Measurements from ENCODE around the gene SFT2D1. TPM values are rescaled to one million over a fixed set of nuclear protein-coding genes. Genes with fewer than 3 reads are reported as not detected.

SFT2D1 gene
- total RNA-seq, 4 donors from 2014 or later = 7.6 to 55.6 (median 39.7) TPM

DNA sequence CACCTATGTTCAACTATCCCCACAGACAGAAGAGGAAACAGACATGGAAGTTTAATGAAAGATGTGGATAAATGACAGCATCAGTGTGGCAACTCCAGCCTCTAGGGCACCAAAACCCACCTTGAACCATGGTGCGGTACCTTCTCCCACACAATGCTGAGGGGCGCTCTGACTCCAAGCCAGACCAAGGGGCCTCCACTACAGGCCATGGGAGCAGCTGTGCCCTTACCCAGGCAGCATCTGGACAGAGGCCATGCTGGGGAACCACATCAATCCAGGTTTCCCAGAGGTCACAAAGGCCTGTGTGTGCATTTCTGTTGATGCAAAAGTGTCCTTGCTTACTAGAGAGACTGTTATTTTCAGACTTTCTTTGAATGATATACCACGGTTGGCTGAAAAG, 38.2 kb downstream of the SFT2D1 start:
- Histone ChIP-seq H3K27ac (no peak overlapping the region), H3K9me3 (no peaks in the 10 kb centered on the region), H3K4me1 (peaks cover 0 to 20% (median 15%) of the 10 kb centered on the region in 4 donors), H3K27me3 (peaks cover 58% of the 10 kb centered on the region), H3K36me3 (no peaks in the 10 kb centered on the region), H3K4me3 (no peak overlapping the region)
- WGBS, 2 donors (ENCODE audit: low coverage in 1 of 2) = 80 to 82% methylated on average over 1 to 3 of the region's 3 CpGs
- DNase-seq = no peak
- in situ Hi-C loops (cut with MboI; ENCODE audit: low pct_ligation_motif_present in 1 of 4, low pct_unique_long_range_greater_than_20kb in 1 of 4, low sequenced_read_pairs in 3 of 4) = no loop called here
- intact Hi-C loops (cut with DNase I; ENCODE audit: low total_unique reads) = no loop called here
- TF ChIP-seq EP300 (IDR thresholded peaks at IDR 0.05; ENCODE audit: low read depth) (no peak), POLR2A (IDR thresholded peaks at IDR 0.05) (no peak), POLR2AphosphoS5 (IDR thresholded peaks at IDR 0.05) (no peak), CTCF (IDR thresholded peaks at IDR 0.05) (no peak)

DNA sequence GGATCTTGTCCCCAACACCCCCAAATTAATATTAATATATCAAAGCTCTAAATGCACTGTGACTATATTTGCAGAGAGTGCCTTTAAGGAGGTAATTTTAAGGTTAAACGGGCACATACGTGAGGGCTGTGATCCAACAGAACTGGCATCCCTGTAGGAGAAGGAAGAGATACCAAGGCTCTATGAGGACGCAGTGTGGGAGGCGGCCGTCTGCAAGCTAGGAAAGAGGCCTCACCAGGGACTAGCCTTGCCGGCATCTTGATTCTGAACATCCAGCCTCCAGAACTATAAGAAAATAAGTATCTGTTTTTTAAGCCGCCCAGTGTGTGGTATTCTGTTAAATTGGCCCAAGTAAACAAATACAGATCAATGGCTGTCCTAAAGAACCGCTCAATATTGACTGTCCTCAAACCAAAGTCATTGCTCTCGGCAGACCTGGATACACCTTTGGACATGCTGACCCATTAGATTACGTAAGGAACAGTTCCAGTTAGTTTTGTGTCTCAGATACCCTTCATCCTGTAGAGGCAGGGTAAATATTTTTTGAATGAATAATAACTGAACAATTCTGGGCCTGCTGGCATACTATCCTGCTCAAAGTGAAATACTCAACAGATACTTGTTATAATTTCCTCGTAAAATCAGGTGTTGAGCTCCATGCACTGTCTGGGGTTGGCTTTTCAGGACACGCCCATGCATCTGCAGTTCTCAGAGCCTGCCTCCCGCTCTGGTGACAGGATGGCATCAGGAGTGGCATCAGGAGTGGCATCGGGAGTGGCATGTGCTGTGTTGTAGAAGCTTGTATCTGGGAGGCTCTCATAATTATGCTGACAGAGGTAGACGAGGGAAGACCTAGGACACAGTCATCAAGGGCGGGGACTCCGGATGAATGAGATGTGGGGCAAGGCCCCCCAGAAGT, 40.5 kb downstream of the SFT2D1 start:
- peaks cover 36% of the 10 kb centered on the region for H3K27me3 ChIP-seq

DNA sequence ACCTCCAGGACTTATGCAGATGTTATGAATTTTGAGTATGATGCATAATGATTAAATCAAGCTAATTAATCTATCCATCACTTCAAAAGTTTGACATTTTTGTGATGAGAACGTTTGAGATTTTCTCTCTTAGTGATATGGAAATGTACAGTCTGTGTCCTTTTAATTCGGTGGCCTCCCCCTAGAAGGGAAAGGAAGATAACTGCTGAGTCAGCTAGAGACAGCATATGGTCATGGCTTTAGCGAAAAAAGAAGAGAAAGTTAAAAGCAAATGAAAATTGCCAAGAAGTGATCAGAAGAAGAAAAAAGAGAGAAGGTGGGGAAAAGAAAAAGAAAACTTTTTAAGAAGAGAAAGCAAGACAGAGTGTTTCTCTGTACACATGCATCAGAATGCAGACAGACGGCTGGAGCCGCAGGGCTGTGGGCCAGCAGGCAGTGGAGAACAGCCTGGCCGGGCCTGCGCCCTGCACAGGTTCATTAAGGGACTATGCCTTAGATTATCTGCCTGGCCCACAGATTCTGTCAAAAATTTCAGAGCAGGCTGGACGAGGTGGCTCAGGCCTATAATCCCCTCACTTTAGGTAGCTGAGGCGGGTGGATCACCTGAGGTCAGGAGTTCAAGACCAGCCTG, 41.9 kb downstream of the SFT2D1 start:
- no peak overlapping the region for H3K27ac ChIP-seq
- no peaks in the 10 kb centered on the region for H3K9me3 ChIP-seq
- no peak overlapping the region for H3K4me3 ChIP-seq
- no peaks in the 10 kb centered on the region for H3K4me1 ChIP-seq
- intact Hi-C loops (cut with DNase I; ENCODE audit: low total_unique reads) = no loop called here
- 83 to 85% methylated on average over 7 to 9 of the region's 9 CpGs for WGBS, 2 donors (ENCODE audit: low coverage in 1 of 2)
- peaks cover 22% of the 10 kb centered on the region for H3K27me3 ChIP-seq
- TF ChIP-seq EP300 (IDR thresholded peaks at IDR 0.05; ENCODE audit: low read depth) = no peak
- TF ChIP-seq POLR2A (IDR thresholded peaks at IDR 0.05) = no peak
- no peak for TF ChIP-seq POLR2AphosphoS5 (IDR thresholded peaks at IDR 0.05)
- no peak for TF ChIP-seq CTCF (IDR thresholded peaks at IDR 0.05)
- DNase-seq = no peak
- no peaks in the 10 kb centered on the region for H3K36me3 ChIP-seq
- in situ Hi-C loops (cut with MboI; ENCODE audit: low pct_ligation_motif_present in 1 of 4, low pct_unique_long_range_greater_than_20kb in 1 of 4, low sequenced_read_pairs in 3 of 4) = no loop called here

More for the DNA sequence above, 40.5 kb downstream of the SFT2D1 start:
- intact Hi-C loops (cut with DNase I; ENCODE audit: low total_unique reads) = no loop called here
- DNase-seq = no peak
- Histone ChIP-seq H3K27ac (no peak overlapping the region), H3K4me3 (no peak overlapping the region), H3K4me1 (peaks cover 0 to 2% (median under 1%) of the 10 kb centered on the region in 4 donors), H3K9me3 (no peaks in the 10 kb centered on the region), H3K36me3 (no peaks in the 10 kb centered on the region)
- in situ Hi-C loops (cut with MboI; ENCODE audit: low pct_ligation_motif_present in 1 of 4, low pct_unique_long_range_greater_than_20kb in 1 of 4, low sequenced_read_pairs in 3 of 4) = no loop called here
- TF ChIP-seq POLR2AphosphoS5 (IDR thresholded peaks at IDR 0.05) = no peak
- no peak for TF ChIP-seq CTCF (IDR thresholded peaks at IDR 0.05)
- no peak for TF ChIP-seq EP300 (IDR thresholded peaks at IDR 0.05; ENCODE audit: low read depth)
- TF ChIP-seq POLR2A (IDR thresholded peaks at IDR 0.05) = no peak
- WGBS, 2 donors (ENCODE audit: low coverage in 1 of 2) = 84 to 87% methylated on average over 6 to 17 of the region's 17 CpGs

DNA sequence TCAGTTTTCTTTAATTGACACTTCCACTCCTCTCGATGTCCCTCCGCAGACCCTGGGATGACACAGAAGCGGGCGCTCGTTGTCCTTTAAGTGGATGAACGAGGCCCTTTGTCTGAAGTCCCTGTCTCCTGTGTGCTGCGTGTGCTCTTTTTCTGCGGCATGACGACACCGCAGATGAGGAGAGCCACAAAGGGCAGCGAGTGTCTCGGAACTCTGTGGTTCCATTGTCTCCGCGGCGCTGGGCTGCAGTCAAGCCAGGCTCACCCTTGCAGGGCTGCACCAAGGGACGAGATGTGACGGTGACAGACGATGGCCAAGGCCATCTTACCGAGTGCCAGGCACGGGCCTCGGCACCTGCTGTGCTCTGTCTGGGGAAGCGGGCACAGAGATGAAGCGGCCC, 44.7 kb downstream of the SFT2D1 start:
- intact Hi-C loops (cut with DNase I; ENCODE audit: low total_unique reads) = no loop called here
- no peaks in the 10 kb centered on the region for H3K36me3 ChIP-seq
- DNase-seq = no peak
- WGBS, 2 donors (ENCODE audit: low coverage in 1 of 2) = 89 to 92% methylated on average over 2 to 23 of the region's 23 CpGs
- H3K4me3 ChIP-seq = no peak overlapping the region
- no peak overlapping the region for H3K27ac ChIP-seq
- in situ Hi-C loops (cut with MboI; ENCODE audit: low pct_ligation_motif_present in 1 of 4, low pct_unique_long_range_greater_than_20kb in 1 of 4, low sequenced_read_pairs in 3 of 4) = no loop called here
- TF ChIP-seq CTCF (IDR thresholded peaks at IDR 0.05) (no peak), EP300 (IDR thresholded peaks at IDR 0.05; ENCODE audit: low read depth) (no peak), POLR2A (IDR thresholded peaks at IDR 0.05) (no peak), POLR2AphosphoS5 (IDR thresholded peaks at IDR 0.05) (no peak)
- no peaks in the 10 kb centered on the region for H3K9me3 ChIP-seq
- H3K4me1 ChIP-seq = no peaks in the 10 kb centered on the region
- H3K27me3 ChIP-seq = peaks cover 6% of the 10 kb centered on the region
